ENCODE results near the gene SYNRG. TPM values are rescaled to one million over a fixed set of nuclear protein-coding genes. Genes with fewer than 3 reads are reported as not detected.

The SYNRG gene
- total RNA-seq, 2 donors from 2014 or later, result 20.7 to 24.3 TPM

DNA sequence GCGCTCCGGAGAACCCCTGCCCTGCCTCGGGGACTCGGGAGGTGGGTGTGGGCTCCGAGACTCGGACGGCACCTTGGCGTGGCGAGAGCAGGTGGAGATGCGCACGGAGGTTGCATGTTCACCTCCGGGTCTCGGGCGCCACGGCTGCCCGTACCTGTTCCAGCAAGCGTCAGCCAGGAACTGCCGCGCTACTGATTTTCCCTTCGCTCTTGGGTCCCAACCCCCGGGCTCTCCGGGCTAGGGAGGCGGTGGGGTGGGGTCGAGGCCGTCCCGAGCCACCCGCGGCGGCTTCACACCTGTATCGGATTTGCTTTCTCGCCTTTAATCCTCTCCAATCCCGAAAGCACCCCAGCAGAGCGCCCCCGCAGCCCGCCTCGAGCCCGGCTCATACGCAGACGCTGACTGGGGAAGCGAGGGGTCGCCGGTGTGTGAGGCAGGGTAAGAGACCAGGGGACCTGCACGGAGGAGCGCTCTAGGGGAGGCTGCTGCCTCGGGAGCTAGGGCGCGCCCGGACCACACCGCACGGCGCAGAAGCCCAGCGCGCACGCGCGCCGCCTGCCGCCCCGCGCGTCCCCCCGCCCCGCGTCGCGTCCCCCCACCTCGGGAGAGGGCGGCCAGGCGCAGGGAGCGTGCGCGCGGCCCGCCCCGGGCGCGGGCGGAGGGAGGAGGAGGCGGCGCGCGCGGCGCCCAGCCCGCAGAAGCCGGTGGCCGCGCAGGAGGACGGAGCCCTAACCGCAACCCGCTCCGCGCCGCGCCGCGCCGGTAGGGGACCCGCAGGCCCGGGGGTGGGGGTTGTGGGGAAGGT lies 119.8 kb downstream of the SYNRG start, which contains the start of gene DUSP14:
DUSP14 (plus strand) TSS at position 695 of the 805 bp plus-strand sequence. CDS start 22,382 bp downstream, outside the sequence.
- intact Hi-C loops (cut with DNase I), result no loop called here
- DNase-seq (ENCODE audit: low spot score), result peak; percentile 91

DNA sequence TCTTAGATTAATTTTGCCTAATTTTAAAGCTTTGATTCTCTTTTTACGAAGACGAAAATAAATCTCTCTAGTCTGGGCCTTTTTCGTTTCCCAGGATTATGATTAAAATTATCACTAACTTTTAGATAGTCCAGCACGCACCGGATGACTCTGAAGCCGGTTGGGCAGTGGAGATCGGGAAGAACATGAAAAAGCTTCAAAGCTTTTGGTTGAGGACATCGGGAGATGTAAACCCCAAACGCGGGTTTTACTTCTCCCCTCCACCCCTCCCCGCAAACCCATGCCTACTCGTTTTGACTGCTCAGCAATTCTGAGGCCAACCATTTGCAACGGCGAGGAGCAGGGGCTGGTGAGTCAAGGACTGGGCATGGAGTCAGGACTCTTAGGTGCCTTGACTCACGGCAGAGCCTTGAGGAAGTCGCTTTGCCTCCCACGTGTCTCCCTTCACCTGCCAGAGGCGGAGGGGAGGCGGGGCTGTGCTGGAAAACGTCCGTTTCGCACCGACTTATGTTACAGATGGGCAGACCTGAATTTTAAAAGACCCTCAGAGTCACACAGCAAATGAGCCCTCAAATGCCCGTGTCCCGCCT lies 120.5 kb downstream of the SYNRG start:
- intact Hi-C loops (cut with DNase I), result no loop called here
- DNase-seq (ENCODE audit: low spot score), result peak; percentile 91

- intact Hi-C loops (cut with DNase I), result no loop called here
Observed at GRCh38 chr17:37488009-37488604, 121.1 kb downstream of the SYNRG start.

GRCh38 chr17:37485938-37486570 lies 123.2 kb downstream of the SYNRG start:
- intact Hi-C loops (cut with DNase I), result no loop called here
- DNase-seq (ENCODE audit: low spot score), result no peak

More at GRCh38 chr17:37488009-37488604, 121.1 kb downstream of the SYNRG start:
- no peak for DNase-seq (ENCODE audit: low spot score)

GRCh38 chr17:37483311-37484039 lies 125.7 kb downstream of the SYNRG start:
- DNase-seq (ENCODE audit: low spot score), result no peak
- intact Hi-C loops (cut with DNase I), result no loop called here

DNA sequence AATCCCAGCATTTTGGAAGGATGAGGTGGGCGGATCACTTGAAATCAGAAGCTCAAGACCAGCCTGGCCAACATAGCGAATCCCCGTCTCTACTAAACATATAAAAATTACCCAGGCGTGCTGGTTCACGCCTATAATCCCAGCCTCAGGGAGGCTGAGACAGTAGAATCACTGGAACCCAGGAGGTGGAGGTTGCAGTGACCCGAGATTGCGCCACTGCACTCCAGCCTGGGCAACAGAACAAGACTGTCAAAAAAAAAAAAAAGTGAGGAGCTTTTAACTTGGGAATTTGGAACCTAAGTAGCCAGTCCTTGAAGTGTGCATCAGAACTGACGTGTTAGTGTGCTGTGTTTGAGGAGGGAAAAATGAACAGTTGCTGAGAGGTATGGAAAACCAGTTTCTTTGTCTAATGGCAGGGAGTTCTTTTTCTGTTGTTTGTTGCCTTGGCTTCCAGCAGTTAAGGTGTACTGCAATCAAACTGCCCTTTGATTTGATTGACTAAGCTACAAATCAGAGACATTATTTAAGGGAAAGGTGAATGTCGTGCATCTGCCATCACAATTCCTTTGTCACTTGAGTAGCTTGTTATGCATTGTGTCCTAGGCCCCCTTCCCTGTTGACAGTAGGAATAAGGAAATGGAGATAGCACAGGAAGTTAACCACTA lies 128.1 kb downstream of the SYNRG start:
- intact Hi-C loops (cut with DNase I), result no loop called here
- DNase-seq (ENCODE audit: low spot score), result no peak

- intact Hi-C loops (cut with DNase I), result no loop called here
- DNase-seq (ENCODE audit: low spot score), result no peak
Observed at GRCh38 chr17:37480427-37480826, 128.8 kb downstream of the SYNRG start.

- DNase-seq (ENCODE audit: low spot score), result no peak
- intact Hi-C loops (cut with DNase I), result no loop called here
Observed at GRCh38 chr17:37479025-37479424, 130.2 kb downstream of the SYNRG start.

GRCh38 chr17:37478187-37478586 lies 131.0 kb downstream of the SYNRG start:
- intact Hi-C loops (cut with DNase I), result no loop called here
- DNase-seq (ENCODE audit: low spot score), result no peak

DNA sequence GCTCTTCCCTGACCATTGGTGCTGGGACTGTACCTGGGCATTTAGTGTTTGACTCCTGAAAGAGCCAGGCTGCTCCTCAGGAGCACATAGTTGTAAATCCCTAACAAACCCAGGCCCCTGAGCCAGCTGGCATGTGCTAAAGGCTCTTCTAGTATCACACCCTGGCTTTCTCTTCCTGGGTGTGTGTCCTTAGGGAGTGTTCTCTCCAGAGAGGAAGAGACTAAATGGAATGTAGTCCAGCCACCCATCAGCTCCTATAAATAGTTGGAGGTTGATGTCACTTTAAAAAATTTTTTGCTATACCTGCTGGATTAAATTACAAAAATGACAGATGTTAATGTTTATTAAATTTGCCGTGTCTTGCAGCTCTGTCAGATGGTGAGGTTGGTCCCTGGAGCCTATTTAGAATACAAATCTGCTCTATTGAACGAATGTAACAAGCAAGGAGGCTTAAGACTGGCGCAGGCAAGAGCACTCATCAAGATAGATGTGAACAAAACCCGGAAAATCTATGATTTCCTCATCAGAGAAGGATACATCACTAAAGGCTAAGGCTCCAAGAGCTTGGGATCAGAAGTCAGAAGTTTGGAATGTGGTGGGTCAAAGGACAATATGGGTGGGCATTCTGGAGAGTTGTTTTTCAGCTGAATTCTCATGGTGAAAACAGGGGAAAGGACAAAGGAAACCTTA lies 132.6 kb downstream of the SYNRG start:
- intact Hi-C loops (cut with DNase I), result no loop called here
- no peak for DNase-seq (ENCODE audit: low spot score)

- no peak for DNase-seq (ENCODE audit: low spot score)
- intact Hi-C loops (cut with DNase I), result no loop called here
Observed at GRCh38 chr17:37475731-37476420, 133.3 kb downstream of the SYNRG start.

- intact Hi-C loops (cut with DNase I), result no loop called here
- no peak for DNase-seq (ENCODE audit: low spot score)
Observed at GRCh38 chr17:37470181-37470580, 139.0 kb downstream of the SYNRG start.

- intact Hi-C loops (cut with DNase I), result no loop called here
- no peak for DNase-seq (ENCODE audit: low spot score)
Observed at GRCh38 chr17:37466471-37466870, 142.7 kb downstream of the SYNRG start.

GRCh38 chr17:37465069-37465616 lies 144.1 kb downstream of the SYNRG start:
- DNase-seq (ENCODE audit: low spot score), result no peak
- intact Hi-C loops (cut with DNase I), result no loop called here
